CD4-positive, alpha-beta T cell treated with Interleukin-1 beta for 1 hour (primary cell): ENCODE measurements around the gene TBC1D2.

ENCODE experiments used
- DNase-seq, 2 donors: peaks; one replicate each; pipeline ENCODE4 v3.0.0-alpha.2; 2020 to 2022

Gene TBC1D2

GRCh38 chr9:98159301-98159700, 96.1 kb downstream of the TBC1D2 start:
- DNase-seq: no peak

- DNase-seq: no peak
These were observed 97.2 kb downstream of the TBC1D2 start for GRCh38 chr9:98158071-98158831.

GRCh38 chr9:98157372-98157771, 98.1 kb downstream of the TBC1D2 start:
- no peak for DNase-seq

- no peak for DNase-seq
These were observed 100.8 kb downstream of the TBC1D2 start for GRCh38 chr9:98154678-98155077.

GRCh38 chr9:98152526-98152925, 102.9 kb downstream of the TBC1D2 start:
- no peak for DNase-seq

GRCh38 chr9:98150721-98151120, 104.7 kb downstream of the TBC1D2 start:
- no peak for DNase-seq

GRCh38 chr9:98150164-98150563, 105.3 kb downstream of the TBC1D2 start:
- DNase-seq: no peak

- no peak for DNase-seq
These were observed 106.0 kb downstream of the TBC1D2 start for GRCh38 chr9:98149422-98149821.
